ENCODE measurements around the gene NID2. TPM values are rescaled to one million over a fixed set of nuclear protein-coding genes. Genes with fewer than 3 reads are reported as not detected.

NID2 gene, protein sequence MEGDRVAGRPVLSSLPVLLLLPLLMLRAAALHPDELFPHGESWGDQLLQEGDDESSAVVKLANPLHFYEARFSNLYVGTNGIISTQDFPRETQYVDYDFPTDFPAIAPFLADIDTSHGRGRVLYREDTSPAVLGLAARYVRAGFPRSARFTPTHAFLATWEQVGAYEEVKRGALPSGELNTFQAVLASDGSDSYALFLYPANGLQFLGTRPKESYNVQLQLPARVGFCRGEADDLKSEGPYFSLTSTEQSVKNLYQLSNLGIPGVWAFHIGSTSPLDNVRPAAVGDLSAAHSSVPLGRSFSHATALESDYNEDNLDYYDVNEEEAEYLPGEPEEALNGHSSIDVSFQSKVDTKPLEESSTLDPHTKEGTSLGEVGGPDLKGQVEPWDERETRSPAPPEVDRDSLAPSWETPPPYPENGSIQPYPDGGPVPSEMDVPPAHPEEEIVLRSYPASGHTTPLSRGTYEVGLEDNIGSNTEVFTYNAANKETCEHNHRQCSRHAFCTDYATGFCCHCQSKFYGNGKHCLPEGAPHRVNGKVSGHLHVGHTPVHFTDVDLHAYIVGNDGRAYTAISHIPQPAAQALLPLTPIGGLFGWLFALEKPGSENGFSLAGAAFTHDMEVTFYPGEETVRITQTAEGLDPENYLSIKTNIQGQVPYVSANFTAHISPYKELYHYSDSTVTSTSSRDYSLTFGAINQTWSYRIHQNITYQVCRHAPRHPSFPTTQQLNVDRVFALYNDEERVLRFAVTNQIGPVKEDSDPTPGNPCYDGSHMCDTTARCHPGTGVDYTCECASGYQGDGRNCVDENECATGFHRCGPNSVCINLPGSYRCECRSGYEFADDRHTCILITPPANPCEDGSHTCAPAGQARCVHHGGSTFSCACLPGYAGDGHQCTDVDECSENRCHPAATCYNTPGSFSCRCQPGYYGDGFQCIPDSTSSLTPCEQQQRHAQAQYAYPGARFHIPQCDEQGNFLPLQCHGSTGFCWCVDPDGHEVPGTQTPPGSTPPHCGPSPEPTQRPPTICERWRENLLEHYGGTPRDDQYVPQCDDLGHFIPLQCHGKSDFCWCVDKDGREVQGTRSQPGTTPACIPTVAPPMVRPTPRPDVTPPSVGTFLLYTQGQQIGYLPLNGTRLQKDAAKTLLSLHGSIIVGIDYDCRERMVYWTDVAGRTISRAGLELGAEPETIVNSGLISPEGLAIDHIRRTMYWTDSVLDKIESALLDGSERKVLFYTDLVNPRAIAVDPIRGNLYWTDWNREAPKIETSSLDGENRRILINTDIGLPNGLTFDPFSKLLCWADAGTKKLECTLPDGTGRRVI (N-terminal part only)
- 100 to 1,000 TPM in 8 of 10 donors, 10 to 100 TPM in 2; 94.4 to 172 (median 116) TPM for polyA plus RNA-seq (ENCODE audit: insufficient read length in 10 of 10)
- long read RNA-seq, donor 1, full-length matches to known transcripts = 2 of 22 reads
- long read RNA-seq, donor 1, partial matches to known transcripts = 20 of 22 reads
- long read RNA-seq, donor 1, other reads (novel, unspliced or antisense) = 0 of 22 reads
- long read RNA-seq, donor 2, full-length matches to known transcripts = 1 of 6 reads
- long read RNA-seq, donor 2, partial matches to known transcripts = 5 of 6 reads
- long read RNA-seq, donor 2, other reads (novel, unspliced or antisense) = 0 of 6 reads
- long read RNA-seq, donor 3 = 0 reads
- long read RNA-seq, donor 4, full-length matches to known transcripts = 3 of 9 reads
- long read RNA-seq, donor 4, partial matches to known transcripts = 6 of 9 reads
- long read RNA-seq, donor 4, other reads (novel, unspliced or antisense) = 0 of 9 reads
- long read RNA-seq, donor 5, full-length matches to known transcripts = 5 of 77 reads
- long read RNA-seq, donor 5, partial matches to known transcripts = 72 of 77 reads
- long read RNA-seq, donor 5, other reads (novel, unspliced or antisense) = 0 of 77 reads
- long read RNA-seq, donor 6, full-length matches to known transcripts = 2 of 19 reads
- long read RNA-seq, donor 6, partial matches to known transcripts = 17 of 19 reads
- long read RNA-seq, donor 6, other reads (novel, unspliced or antisense) = 0 of 19 reads
- long read RNA-seq, donor 7, full-length matches to known transcripts = 4 of 35 reads
- long read RNA-seq, donor 7, partial matches to known transcripts = 31 of 35 reads
- long read RNA-seq, donor 7, other reads (novel, unspliced or antisense) = 0 of 35 reads
- long read RNA-seq, donor 8, full-length matches to known transcripts = 3 of 29 reads
- long read RNA-seq, donor 8, partial matches to known transcripts = 26 of 29 reads
- long read RNA-seq, donor 8, other reads (novel, unspliced or antisense) = 0 of 29 reads
- long read RNA-seq, donor 9, partial matches to known transcripts = 0 of 1 reads
- long read RNA-seq, donor 9, other reads (novel, unspliced or antisense) = 0 of 1 reads

DNA sequence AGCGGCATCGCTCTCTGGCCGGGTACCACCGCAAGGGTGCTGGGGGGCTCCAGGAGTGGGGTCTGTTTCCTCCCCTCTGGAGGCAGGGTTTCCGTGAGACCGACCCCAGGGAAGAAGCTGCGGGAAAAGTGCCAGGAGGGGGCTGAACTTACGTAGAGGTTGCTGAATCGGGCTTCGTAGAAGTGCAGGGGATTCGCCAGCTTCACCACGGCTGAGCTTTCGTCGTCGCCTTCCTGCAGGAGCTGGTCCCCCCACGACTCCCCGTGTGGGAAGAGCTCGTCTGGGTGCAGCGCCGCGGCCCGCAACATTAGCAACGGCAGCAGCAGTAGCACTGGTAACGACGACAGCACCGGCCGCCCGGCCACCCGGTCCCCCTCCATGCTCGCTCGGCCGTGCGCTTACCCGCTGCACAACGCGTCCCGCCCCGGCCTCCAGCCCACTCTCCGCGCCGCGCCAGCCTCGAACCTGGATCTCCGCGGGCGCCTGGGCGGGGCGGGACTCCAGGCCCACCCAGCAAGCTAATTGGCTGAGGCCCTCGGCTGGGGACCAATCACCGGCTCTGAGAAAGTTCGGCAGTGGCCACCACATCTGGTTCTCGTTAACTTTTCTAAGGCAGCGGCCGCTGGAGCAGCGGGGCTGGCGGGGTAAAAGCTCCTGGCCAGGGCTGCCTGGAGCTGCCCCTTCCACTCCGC, at the start of gene NID2:
Gene NID2 (minus strand): TSS at position 445 of the 692 bp plus-strand sequence. CDS start 65 bp downstream, at position 380.
- DNase-seq = peak; percentile 94 to 97 (median 94)

DNA sequence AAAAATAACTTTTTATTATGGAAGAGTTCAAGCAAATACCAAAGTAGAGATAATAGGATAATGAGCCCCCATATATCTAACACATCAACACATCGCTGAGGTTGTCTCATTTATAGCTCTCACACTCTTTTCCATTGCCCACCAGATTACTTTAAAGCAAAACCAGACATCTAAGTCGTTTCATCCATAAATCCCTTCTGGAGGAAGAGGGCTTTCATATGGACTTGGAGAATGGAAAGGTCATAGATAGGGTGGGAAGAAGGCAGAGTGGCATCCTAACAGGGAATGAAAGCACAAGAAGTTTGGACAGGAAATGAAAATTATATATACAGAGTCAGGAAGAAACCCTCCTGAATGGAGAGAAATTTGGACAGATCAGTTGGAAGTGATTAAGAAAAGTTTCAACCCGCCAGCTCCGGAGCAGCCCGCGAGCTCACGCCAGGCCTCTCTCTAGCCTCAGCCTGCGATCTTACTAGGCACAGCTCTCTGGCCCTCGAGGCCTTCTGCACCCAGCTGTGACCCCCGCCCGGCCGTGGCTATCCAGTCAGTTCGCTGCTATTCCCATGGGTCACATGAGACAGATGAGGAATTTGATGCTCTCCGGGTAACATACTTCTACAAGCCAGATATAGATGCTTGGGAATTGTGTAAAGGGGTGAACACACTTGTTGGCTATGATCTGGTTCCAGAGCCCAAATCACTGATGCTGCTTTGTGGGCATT, 48.4 kb upstream of the NID2 start:
- peak in 1 of 3 donors; percentile 41 for DNase-seq

DNA sequence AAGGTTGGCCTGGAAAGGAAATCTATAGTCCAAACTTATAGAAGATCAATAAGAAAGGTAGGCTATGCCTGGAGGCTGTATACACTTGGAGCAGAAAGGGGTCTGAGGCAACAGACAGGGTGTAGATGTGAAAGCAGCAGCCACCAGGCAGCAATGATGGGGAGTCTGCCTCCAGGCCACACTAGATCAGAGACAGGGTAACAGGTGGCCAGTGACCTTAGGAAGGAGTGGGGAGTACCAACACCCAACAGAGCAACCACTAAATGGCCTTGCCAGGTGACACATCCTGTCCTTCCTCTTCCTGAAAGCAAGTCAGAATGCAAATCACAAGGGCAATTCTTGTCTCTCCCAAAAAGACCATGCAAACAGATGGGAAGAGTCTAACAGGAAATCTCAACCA, 46.4 kb upstream of the NID2 start:
- DNase-seq = no peak

DNA sequence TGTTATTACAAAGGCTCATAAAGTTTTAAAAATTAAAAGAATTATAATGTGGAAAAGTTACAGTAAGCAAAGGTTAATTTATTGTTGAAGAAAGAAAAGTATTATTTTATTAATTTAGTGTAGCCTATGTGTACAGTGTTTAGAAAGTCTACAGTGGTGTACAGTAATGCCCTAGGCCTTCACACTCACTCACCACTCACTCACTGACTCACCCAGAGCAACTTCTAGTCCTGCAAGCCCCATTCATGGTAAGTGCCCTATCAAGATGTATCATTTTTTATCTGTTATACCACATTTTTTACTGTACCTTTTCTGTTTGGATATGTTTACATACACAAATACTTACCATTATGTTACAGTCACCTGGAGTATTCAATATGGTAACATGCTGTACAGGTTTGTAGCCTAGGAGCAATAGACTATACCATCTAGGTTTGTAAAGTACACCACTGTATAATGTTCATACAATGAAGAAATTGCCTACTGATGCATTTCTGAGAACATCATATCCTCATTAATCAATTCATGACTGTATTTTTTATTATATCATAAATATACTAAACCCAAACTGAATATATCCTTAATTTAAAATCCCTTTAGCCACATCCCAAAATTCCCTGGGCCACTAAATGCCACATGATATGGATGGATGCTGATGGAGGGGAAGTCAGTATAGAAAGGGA, 43.6 kb upstream of the NID2 start:
- no peak for DNase-seq

DNA sequence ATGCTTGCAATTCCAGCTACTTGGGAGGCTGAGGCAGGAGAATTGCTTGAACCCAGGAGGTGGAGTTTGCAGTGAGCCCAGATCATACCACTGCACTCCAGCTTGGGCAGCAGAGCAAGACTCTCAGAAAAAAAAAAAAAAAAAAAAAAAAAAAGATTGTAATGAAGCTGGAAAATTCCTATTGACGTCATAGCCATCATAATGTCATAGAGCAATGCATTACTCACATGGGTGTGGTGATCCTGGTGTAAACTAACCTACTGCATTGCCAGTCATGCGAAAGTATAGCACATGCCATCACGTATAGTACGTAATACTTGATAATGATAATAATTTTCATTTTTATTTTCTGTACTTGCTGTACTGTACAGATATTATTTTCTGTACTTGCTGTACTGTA, 42.7 kb upstream of the NID2 start:
- no peak for DNase-seq

DNA sequence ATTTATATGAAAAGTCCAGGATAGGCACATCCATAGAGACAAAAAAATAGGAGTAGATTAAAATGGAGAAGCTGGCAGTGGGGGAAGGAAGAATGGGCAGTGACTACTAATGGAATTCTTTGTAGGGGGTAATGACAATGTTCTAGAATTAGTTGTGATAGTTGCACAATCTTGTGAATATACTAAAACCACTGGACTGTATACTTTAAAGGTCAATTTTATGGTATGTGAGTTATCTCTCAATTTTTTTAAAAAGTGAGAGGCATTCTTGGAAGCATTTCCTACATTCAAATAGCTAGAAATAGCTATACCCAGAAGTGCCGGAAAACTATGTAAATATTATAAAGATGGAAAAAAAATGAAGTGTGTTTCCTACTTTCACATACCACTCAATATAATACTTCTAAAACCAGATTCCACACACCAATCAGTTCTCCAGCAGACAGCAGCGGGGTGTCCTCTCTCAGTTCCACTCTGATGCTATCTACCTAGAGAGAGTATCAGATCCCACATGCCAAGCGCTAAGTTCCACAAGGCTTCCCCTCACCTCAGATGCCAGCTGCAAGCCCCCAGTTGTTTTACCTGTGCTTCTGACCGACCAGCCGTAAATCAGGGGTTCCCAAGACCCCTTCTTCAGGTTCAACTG, 41.7 kb upstream of the NID2 start:
- DNase-seq = peak in 1 of 3 donors; percentile 52

DNA sequence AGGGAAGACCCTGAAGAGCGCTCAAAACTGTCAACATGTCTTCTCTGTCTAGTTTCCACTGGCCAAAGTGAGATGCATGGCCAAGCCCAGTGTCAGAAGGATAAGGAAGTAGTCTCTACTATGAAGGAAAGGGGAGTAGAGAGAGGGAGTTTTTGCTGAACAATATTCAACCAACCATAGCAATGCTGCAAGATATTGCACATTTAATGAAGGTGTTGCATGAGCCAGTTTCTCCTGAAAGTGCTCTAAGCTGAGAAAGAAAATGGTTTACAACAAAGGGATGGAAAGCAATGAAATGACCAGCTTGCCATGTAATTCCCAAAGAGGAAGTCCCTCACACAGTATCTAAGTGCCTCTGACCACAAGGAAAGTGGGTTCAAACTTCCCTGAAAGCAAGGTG, 40.0 kb upstream of the NID2 start:
- no peak for DNase-seq

DNA sequence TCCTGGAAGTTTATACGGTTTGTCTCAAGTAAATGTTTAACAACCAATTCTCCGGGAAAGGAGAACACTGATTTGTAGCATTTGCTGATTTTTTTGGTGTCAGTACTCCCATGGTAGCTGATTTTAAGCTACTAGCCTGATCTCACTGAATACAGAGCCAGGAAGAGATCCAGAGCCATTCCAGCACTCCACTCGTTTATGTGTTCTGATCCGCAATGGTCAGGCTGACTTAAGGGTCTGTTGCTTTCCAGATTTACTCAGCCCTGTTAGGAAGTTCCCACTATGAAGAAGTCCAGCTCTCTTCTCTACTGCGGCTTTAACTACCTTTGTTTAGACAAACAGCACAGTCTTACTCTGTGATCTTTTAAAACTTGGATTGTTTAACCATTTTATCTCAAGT, 38.0 kb upstream of the NID2 start:
- peak; percentile 33 to 87 (median 69) for DNase-seq

DNA sequence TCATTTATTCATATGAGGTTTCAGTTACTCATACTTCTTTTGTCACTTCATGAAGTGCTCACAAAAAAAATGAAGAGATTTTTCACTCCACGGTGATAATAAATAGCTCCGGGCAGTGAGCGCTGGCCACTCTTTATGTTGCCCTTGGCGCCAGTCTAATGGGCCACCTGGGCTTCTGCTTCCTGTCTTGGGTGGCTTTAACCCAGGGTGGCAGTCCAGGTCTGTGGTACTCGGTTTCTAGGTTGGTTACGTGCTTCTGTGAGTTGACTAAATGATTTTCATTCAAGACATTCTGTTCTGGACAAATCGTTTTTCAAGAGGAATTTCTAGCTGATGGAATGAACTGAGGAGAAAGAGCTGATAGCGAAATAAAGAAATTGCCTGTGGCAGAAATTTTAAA, 34.6 kb upstream of the NID2 start:
- no peak for DNase-seq

DNA sequence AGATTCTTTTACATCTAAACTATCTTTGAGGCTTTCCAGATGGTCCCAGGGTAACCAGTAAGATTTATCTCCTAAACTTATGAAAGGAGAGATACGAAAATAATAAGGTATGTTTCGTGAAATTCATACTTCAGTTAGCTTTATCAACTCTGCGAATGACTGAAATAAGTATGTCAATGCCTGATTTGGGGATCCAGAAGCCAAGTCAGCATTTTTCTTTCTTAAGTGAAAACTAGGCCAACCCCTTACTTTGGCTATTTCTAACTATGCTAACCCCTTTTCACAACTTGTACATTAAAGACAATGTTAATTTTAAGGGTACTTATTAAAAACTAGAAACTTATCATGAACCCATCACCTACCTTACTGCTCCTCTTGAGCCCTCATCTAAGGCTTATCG, 26.9 kb upstream of the NID2 start:
- no peak for DNase-seq

DNA sequence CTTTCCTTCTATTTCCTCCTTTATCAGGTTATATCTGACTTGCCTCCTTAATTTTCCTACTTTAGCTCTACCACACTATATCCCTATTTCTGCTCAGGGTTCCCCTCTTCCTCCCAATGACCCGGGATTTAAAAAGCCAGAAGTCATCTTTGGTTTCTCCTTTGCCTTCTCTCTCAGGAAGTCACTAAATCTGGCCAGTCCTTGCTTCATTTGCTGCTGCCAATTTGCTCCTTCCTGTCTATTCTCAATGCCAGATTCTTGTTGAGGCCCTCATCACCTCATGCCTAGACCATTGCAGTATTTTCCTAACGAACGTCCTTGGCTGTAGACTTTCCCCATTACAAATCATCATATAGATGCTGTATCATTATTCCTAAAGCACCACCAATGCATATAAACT, 26.5 kb upstream of the NID2 start:
- peak in 1 of 3 donors; percentile 73 for DNase-seq

DNA sequence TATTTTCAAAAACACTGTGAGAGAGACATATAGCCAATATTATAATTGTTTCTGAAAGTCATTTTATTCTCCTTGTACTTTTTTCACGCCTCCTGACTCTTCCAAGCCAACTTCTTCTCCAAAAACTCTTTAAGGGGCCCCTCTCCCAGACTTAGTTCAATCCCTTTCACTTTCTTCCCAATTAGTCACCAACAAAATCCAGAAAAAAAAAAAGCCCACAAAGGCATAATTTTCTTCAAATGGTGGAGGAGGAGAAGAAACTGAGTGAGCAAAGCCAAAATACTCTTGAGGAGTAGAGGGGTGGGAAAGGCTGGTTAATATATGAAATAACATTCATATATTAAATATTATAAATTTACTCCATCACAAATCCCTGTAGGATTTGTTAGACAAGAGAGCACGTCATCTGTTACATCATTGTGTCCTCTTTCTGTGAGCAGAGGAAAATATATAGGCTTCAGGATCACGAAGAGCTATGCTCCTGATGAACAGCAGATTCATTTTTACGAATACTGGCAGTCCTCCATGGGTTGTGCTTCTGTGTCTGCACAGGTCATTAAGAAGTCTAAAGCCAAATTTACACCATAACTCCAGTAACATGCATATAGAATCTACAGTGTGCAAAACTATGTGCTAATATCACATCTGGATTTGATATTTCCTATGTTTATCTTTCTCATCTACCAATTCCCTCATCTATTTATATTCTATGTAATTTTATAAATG, 25.9 kb upstream of the NID2 start:
- peak; percentile 65 to 90 (median 71) for DNase-seq

DNA sequence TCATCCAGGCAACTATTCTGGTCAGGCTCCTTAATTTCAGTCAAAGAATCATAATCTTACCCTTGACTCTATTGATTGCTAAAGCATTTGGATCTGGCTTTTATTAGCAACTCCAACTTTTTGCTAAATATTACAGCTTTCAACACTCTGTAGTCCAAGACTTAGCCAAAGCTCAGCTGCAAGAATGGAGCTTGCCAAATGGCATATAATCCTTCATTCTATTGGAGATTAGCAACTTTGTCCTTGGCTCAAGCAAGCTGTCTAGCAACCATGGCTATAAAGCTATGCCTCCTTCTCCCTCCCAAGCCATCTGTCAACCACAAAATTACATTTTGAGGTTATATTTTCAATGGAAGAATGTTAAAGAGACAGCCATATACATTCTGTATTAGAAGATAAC, 23.1 kb upstream of the NID2 start:
- DNase-seq = peak in 1 of 3 donors; percentile 73

DNA sequence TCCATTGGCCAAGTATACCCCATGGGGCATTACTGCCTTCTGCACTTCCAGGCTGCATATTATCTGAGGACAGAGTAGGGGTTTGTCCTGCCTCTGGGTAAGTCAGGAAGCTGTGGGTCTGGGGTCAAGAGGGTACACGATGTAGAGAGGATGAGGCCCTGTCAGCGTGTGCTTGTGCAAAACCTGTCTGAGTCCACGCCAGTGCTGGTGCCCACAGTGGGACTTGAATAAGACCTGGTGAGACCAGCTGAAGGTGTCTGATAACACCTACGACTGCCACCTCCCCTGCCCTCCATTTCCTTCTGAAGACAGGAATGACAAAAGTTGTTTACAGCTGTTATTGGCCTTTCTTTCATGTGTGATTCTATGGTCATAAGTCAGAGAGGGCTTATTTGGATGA, 22.1 kb upstream of the NID2 start:
- DNase-seq = no peak

DNA sequence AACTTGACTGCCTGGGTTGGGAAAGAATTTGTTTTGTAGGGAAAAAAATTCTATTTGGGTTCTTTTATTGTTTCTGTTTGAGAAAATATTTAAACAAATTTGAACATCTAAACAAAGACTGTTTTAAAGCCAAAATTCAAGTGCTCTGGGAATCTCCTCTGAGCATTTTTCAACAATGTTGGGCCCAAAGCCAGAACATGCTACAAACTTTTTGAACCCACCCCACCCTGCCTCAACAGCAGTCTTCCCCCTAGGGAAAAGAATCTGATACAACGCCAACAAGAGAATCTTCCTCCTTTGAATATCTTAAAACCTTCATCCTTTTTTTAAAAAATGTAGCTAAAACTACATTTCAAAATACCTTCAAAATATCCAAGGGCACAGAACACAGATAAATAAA, 20.4 kb upstream of the NID2 start:
- peak in 2 of 3 donors; percentile 69 to 85 for DNase-seq

DNA sequence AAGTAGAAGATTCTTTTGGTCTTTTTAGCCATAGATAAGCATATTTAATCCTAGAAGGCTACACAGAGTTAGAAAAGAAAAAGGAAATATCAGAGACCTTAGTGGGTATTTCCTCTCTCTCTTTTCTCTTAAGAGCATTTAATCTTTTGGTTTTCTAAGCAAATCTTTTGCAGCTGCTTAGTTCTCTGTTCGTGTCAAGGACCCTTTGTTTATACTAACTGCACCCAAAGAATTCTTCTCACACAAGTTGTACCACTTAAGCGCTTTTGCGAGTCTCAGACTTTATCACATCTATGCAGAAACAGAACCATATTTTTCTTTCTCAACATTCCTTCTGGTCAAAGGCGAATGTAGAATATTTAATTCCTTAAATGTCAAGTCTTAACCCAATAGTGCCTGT, 17.9 kb upstream of the NID2 start:
- no peak for DNase-seq
